ENCODE results near the gene ARAP1.

The ARAP1 gene

GRCh38 chr11:72707032-72707431 lies 45.2 kb downstream of the ARAP1 start:
- in situ Hi-C loops (cut with HindIII; ENCODE audit: low sequenced_read_pairs), result no loop called here

GRCh38 chr11:72706579-72706978 lies 45.6 kb downstream of the ARAP1 start:
- in situ Hi-C loops (cut with HindIII; ENCODE audit: low sequenced_read_pairs), result no loop called here

GRCh38 chr11:72705442-72706365 lies 46.5 kb downstream of the ARAP1 start:
- in situ Hi-C loops (cut with HindIII; ENCODE audit: low sequenced_read_pairs), result no loop called here

GRCh38 chr11:72704783-72705265 lies 47.4 kb downstream of the ARAP1 start:
- in situ Hi-C loops (cut with HindIII; ENCODE audit: low sequenced_read_pairs), result no loop called here

- in situ Hi-C loops (cut with HindIII; ENCODE audit: low sequenced_read_pairs), result no loop called here
These were observed 48.0 kb downstream of the ARAP1 start for GRCh38 chr11:72704028-72704782.

GRCh38 chr11:72703267-72704008 lies 48.8 kb downstream of the ARAP1 start:
- in situ Hi-C loops (cut with HindIII; ENCODE audit: low sequenced_read_pairs), result no loop called here

- in situ Hi-C loops (cut with HindIII; ENCODE audit: low sequenced_read_pairs), result no loop called here
These were observed 49.5 kb downstream of the ARAP1 start for GRCh38 chr11:72702577-72703241.

- in situ Hi-C loops (cut with HindIII; ENCODE audit: low sequenced_read_pairs), result no loop called here
These were observed 50.1 kb downstream of the ARAP1 start for GRCh38 chr11:72702096-72702495.

- in situ Hi-C loops (cut with HindIII; ENCODE audit: low sequenced_read_pairs), result no loop called here
These were observed 50.7 kb downstream of the ARAP1 start for GRCh38 chr11:72701466-72701865.

- in situ Hi-C loops (cut with HindIII; ENCODE audit: low sequenced_read_pairs), result no loop called here
These were observed 52.1 kb downstream of the ARAP1 start for GRCh38 chr11:72700146-72700545.

GRCh38 chr11:72697814-72698213 lies 54.4 kb downstream of the ARAP1 start:
- in situ Hi-C loops (cut with HindIII; ENCODE audit: low sequenced_read_pairs), result no loop called here

GRCh38 chr11:72696866-72697700 lies 55.1 kb downstream of the ARAP1 start:
- in situ Hi-C loops (cut with HindIII; ENCODE audit: low sequenced_read_pairs), result no loop called here

- in situ Hi-C loops (cut with HindIII; ENCODE audit: low sequenced_read_pairs), result no loop called here
These were observed 56.9 kb downstream of the ARAP1 start for GRCh38 chr11:72695354-72695753.

GRCh38 chr11:72693271-72693968 lies 58.8 kb downstream of the ARAP1 start:
- in situ Hi-C loops (cut with HindIII; ENCODE audit: low sequenced_read_pairs), result no loop called here

- in situ Hi-C loops (cut with HindIII; ENCODE audit: low sequenced_read_pairs), result no loop called here
These were observed 59.5 kb downstream of the ARAP1 start for GRCh38 chr11:72692498-72693237.

- in situ Hi-C loops (cut with HindIII; ENCODE audit: low sequenced_read_pairs), result no loop called here
These were observed 62.0 kb downstream of the ARAP1 start for GRCh38 chr11:72690166-72690565.

- in situ Hi-C loops (cut with HindIII; ENCODE audit: low sequenced_read_pairs), result no loop called here
These were observed 63.3 kb downstream of the ARAP1 start for GRCh38 chr11:72688929-72689328.

- in situ Hi-C loops (cut with HindIII; ENCODE audit: low sequenced_read_pairs), result no loop called here
These were observed 63.7 kb downstream of the ARAP1 start for GRCh38 chr11:72688486-72688885.

Data from DLD1 (cell line).